ENCODE results near the gene USP13. TPM values are rescaled to one million over a fixed set of nuclear protein-coding genes. Genes with fewer than 3 reads are reported as not detected.

USP13 gene
- total and polyA plus RNA-seq, 2 donors from 2014 or later = 3.0 to 9.0 TPM

- Histone ChIP-seq H3K4me3 (ENCODE audit: low read length in 3 of 3) (no peak overlapping the region), H3K27me3 (ENCODE audit: control insufficient read depth, insufficient read depth, low read length) (no peaks in the 10 kb centered on the region), H3K4me1 (ENCODE audit: control insufficient read depth in 2 of 3, insufficient read depth in 2 of 3, low read depth in 1 of 3, low read length in 3 of 3) (peaks cover 0 to 5% (median 2%) of the 10 kb centered on the region in 3 donors), H3K9me3 (ENCODE audit: control insufficient read depth in 2 of 3, insufficient read depth in 1 of 3, low read length in 3 of 3) (no peaks in the 10 kb centered on the region), H3K27ac (ENCODE audit: low read depth in 2 of 2, low read length in 2 of 2) (no peak overlapping the region), H3K9ac (ENCODE audit: low read length in 3 of 3) (no peak overlapping the region), H3K36me3 (ENCODE audit: control insufficient read depth in 2 of 3, insufficient read depth in 3 of 3, low read length in 3 of 3) (no peaks in the 10 kb centered on the region)
- no peak for DNase-seq
- intact Hi-C loops (cut with DNase I) = no loop called here
- FAIRE-seq = no peak
- TF ChIP-seq CTCF (IDR thresholded peaks at IDR 0.05; ENCODE audit: borderline replicate concordance, extremely low read depth, insufficient read depth) = no peak
These were observed 42.8 kb upstream of the USP13 start for GRCh38 chr3:179610066-179610465.

GRCh38 chr3:179613807-179614206 is 39.0 kb upstream of the USP13 start:
- H3K9ac ChIP-seq (ENCODE audit: low read length in 3 of 3) = no peak overlapping the region

GRCh38 chr3:179615458-179616173 is 37.2 kb upstream of the USP13 start:
- H3K9ac ChIP-seq (ENCODE audit: low read length in 3 of 3) = no peak overlapping the region
- DNase-seq = no peak
- no peaks in the 10 kb centered on the region for H3K4me1 ChIP-seq (ENCODE audit: control insufficient read depth in 2 of 3, insufficient read depth in 2 of 3, low read depth in 1 of 3, low read length in 3 of 3)
- no peaks in the 10 kb centered on the region for H3K9me3 ChIP-seq (ENCODE audit: control insufficient read depth in 2 of 3, insufficient read depth in 1 of 3, low read length in 3 of 3)
- no peak overlapping the region for H3K27ac ChIP-seq (ENCODE audit: low read depth in 2 of 2, low read length in 2 of 2)
- TF ChIP-seq CTCF (IDR thresholded peaks at IDR 0.05; ENCODE audit: borderline replicate concordance, extremely low read depth, insufficient read depth) = no peak
- FAIRE-seq = no peak
- H3K27me3 ChIP-seq (ENCODE audit: control insufficient read depth, insufficient read depth, low read length) = no peaks in the 10 kb centered on the region
- intact Hi-C loops (cut with DNase I) = no loop called here
- no peak overlapping the region for H3K4me3 ChIP-seq (ENCODE audit: low read length in 3 of 3)
- H3K36me3 ChIP-seq (ENCODE audit: control insufficient read depth in 2 of 3, insufficient read depth in 3 of 3, low read length in 3 of 3) = peaks cover 2 to 20% (median 4%) of the 10 kb centered on the region in 3 donors

More at GRCh38 chr3:179613807-179614206, 39.0 kb upstream of the USP13 start:
- Histone ChIP-seq H3K4me1 (ENCODE audit: control insufficient read depth in 2 of 3, insufficient read depth in 2 of 3, low read depth in 1 of 3, low read length in 3 of 3) (no peaks in the 10 kb centered on the region), H3K27me3 (ENCODE audit: control insufficient read depth, insufficient read depth, low read length) (no peaks in the 10 kb centered on the region), H3K36me3 (ENCODE audit: control insufficient read depth in 2 of 3, insufficient read depth in 3 of 3, low read length in 3 of 3) (peaks cover 2 to 20% (median 2%) of the 10 kb centered on the region in 3 donors), H3K27ac (ENCODE audit: low read depth in 2 of 2, low read length in 2 of 2) (no peak overlapping the region), H3K4me3 (ENCODE audit: low read length in 3 of 3) (no peak overlapping the region), H3K9me3 (ENCODE audit: control insufficient read depth in 2 of 3, insufficient read depth in 1 of 3, low read length in 3 of 3) (no peaks in the 10 kb centered on the region)
- TF ChIP-seq CTCF (IDR thresholded peaks at IDR 0.05; ENCODE audit: borderline replicate concordance, extremely low read depth, insufficient read depth) = no peak
- FAIRE-seq (no peak), DNase-seq (no peak)
- intact Hi-C loops (cut with DNase I) = no loop called here
